Right atrium auricular region (tissue), 2 donors: ENCODE results near the gene NPC1. TPM values are rescaled to one million over a fixed set of nuclear protein-coding genes. Genes with fewer than 3 reads are reported as not detected.
A peak's percentile ranks its signal among the peaks of the same experiment; 100 is the strongest.
"Not testable (repeated sequence)": the region's sequence is repeated elsewhere in the genome, so short reads cannot be mapped to it uniquely, and the experiment has no call there.

Experiments
- DNase-seq: peaks from one replicate; pipeline ENCODE4 v3.0.0-alpha.2; 2019; ENCODE audit warnings: low spot score
- H3K27ac ChIP-seq, 2 donors: fragments of 200-600 bp; sonication (generic); 1 replicate in 1 of 2; 2 replicates in 1 of 2; pipeline ENCODE4 v1.5.1; 2016 to 2019
- H3K27me3 ChIP-seq, 2 donors: fragments of 200-600 bp; sonication (generic); one replicate each; pipeline versions ENCODE4 v1.5.1 to v1.6.0; 2017 to 2019
- H3K36me3 ChIP-seq: fragments of 200-600 bp; sonication (generic); one replicate; pipeline ENCODE4 v1.5.1; 2016
- H3K4me1 ChIP-seq, 2 donors: fragments of 200-600 bp; sonication (generic); one replicate each; pipeline versions ENCODE4 v1.5.1 to v1.6.0; 2017 to 2019
- H3K4me3 ChIP-seq, 2 donors: fragments of 200-600 bp; sonication (generic); 1 replicate in 1 of 2; 2 replicates in 1 of 2; pipeline ENCODE4 v1.5.1; 2017 to 2019; ENCODE audit warnings: mild to moderate bottlenecking in 1 of 2, moderate library complexity in 1 of 2
- H3K9me3 ChIP-seq, 2 donors: fragments of 200-600 bp; sonication (generic); one replicate each; pipeline ENCODE4 v1.5.1; 2019
- total RNA-seq, 2 donors: library from RNA; depleted of rRNA; stranded (reverse); fragments of >200 nt; gene quantifications; one replicate each; pipeline ENCODE4 v1.1.0, GENCODE V29; 2016
- TF ChIP-seq, protein P1 (sequence below), 2 donors: fragments of 200-600 bp; sonication (generic); IDR thresholded peaks; one replicate each; pipeline ENCODE4 v1.5.1; 2019; ENCODE audit warnings: antibody characterized with exemption in 2 of 2

NPC1 gene
- total RNA-seq, 2 donors from 2014 or later, result 16.2 to 26.4 TPM

GRCh38 chr18:23578891-23579653 is 7.2 kb downstream of the NPC1 start:
- TF ChIP-seq, protein P1, sequence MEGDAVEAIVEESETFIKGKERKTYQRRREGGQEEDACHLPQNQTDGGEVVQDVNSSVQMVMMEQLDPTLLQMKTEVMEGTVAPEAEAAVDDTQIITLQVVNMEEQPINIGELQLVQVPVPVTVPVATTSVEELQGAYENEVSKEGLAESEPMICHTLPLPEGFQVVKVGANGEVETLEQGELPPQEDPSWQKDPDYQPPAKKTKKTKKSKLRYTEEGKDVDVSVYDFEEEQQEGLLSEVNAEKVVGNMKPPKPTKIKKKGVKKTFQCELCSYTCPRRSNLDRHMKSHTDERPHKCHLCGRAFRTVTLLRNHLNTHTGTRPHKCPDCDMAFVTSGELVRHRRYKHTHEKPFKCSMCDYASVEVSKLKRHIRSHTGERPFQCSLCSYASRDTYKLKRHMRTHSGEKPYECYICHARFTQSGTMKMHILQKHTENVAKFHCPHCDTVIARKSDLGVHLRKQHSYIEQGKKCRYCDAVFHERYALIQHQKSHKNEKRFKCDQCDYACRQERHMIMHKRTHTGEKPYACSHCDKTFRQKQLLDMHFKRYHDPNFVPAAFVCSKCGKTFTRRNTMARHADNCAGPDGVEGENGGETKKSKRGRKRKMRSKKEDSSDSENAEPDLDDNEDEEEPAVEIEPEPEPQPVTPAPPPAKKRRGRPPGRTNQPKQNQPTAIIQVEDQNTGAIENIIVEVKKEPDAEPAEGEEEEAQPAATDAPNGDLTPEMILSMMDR (IDR thresholded peaks at IDR 0.05), result no peak
- peaks cover 0 to 38% of the 10 kb centered on the region in 2 donors for H3K4me1 ChIP-seq
- no peaks in the 10 kb centered on the region for H3K36me3 ChIP-seq
- no peaks in the 10 kb centered on the region for H3K27me3 ChIP-seq
- DNase-seq, result no peak
- no peaks in the 10 kb centered on the region for H3K9me3 ChIP-seq
- H3K4me3 ChIP-seq, result no peak overlapping the region
- H3K27ac ChIP-seq, result no peak overlapping the region

- TF ChIP-seq, protein P1 (IDR thresholded peaks at IDR 0.05), result no peak
- Histone ChIP-seq H3K4me1 (peaks cover 0 to 39% of the 10 kb centered on the region in 2 donors), H3K27ac (no peak overlapping the region), H3K27me3 (no peaks in the 10 kb centered on the region), H3K4me3 (no peak overlapping the region), H3K36me3 (no peaks in the 10 kb centered on the region), H3K9me3 (no peaks in the 10 kb centered on the region)
- no peak for DNase-seq
Measured at GRCh38 chr18:23578067-23578701, 8.1 kb downstream of the NPC1 start.

GRCh38 chr18:23577521-23577920 is 8.8 kb downstream of the NPC1 start:
- H3K4me3 ChIP-seq, H3K27ac ChIP-seq, DNase-seq, H3K27me3 ChIP-seq, H3K36me3 ChIP-seq, H3K9me3 ChIP-seq: not testable (repeated sequence)
- peaks cover 0 to 42% of the 10 kb centered on the region in 2 donors for H3K4me1 ChIP-seq

DNA sequence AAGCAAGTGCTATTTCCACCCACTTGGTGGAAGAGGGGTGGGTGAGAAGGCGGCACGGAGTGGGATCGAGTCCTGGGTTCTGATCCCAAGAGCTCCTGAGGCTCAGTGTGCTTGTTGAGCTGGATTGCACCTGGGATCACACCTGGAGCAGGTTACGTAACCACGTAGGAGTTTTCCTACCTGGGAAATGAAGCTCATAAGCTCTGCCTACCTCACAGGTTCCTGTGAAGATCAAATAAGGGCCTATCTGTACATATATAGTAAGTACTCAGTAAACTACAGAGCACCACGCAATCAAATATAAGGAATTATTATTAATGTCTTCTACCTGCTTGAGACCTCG is 11.0 kb downstream of the NPC1 start:
- Histone ChIP-seq H3K9me3 (no peaks in the 10 kb centered on the region), H3K27me3 (no peaks in the 10 kb centered on the region), H3K4me3 (no peak overlapping the region), H3K27ac (no peak overlapping the region), H3K4me1 (peaks cover 0 to 47% of the 10 kb centered on the region in 2 donors), H3K36me3 (no peaks in the 10 kb centered on the region)
- no peak for DNase-seq
- TF ChIP-seq, protein P1 (IDR thresholded peaks at IDR 0.05), result no peak

- Histone ChIP-seq H3K9me3 (no peaks in the 10 kb centered on the region), H3K4me1 (peaks cover 0 to 43% of the 10 kb centered on the region in 2 donors), H3K27me3 (no peaks in the 10 kb centered on the region), H3K4me3 (no peak overlapping the region), H3K36me3 (peaks cover 3% of the 10 kb centered on the region), H3K27ac (peak overlapping the region in 1 of 2 donors; percentile 32)
- DNase-seq, result no peak
- TF ChIP-seq, protein P1 (IDR thresholded peaks at IDR 0.05), result no peak
Measured at GRCh38 chr18:23574611-23575308, 11.5 kb downstream of the NPC1 start.
